Panc1 (cell line): ENCODE data around the gene USP37.

Experiments used
- CTCF ChIP-seq: fragments of 450-650 bp; IDR thresholded peaks from 2 replicates; pipeline ENCODE4 v1.5.1; 2017; ENCODE audit warnings: mild to moderate bottlenecking
- POLR2AphosphoS5 ChIP-seq: IDR thresholded peaks from 2 replicates; pipeline ENCODE4 v1.6.1; 2012; ENCODE audit warnings: mild to moderate bottlenecking, low read depth, low read length, moderate library complexity

GRCh38 chr2:218418717-218419458 lies 149.3 kb downstream of the USP37 start, which contains the start of gene VIL1:
- no peak for TF ChIP-seq CTCF
- TF ChIP-seq POLR2AphosphoS5, result no peak
